Esophagus (tissue), 2 donors: Measurements from ENCODE around the gene LGALS3BP. TPM values are rescaled to one million over a fixed set of nuclear protein-coding genes. Genes with fewer than 3 reads are reported as not detected.
"Not testable (repeated sequence)": the region's sequence is repeated elsewhere in the genome, so short reads cannot be mapped to it uniquely, and the experiment has no call there.

Source experiments
- H3K27ac ChIP-seq, 2 donors: one replicate each; pipeline ENCODE4 v1.5.1; 2013; ENCODE audit warnings: low read depth in 2 of 2, mild to moderate bottlenecking in 2 of 2, inconsistent platforms in 1 of 2, low read length in 1 of 2, moderate library complexity in 1 of 2
- H3K27me3 ChIP-seq, 2 donors: one replicate each; pipeline ENCODE4 v1.6.1; 2013; ENCODE audit warnings: low read length in 2 of 2, control low read depth in 1 of 2, mild to moderate bottlenecking in 1 of 2; ENCODE audit not compliant: insufficient read depth in 2 of 2, control insufficient read depth in 1 of 2
- H3K36me3 ChIP-seq, 2 donors: one replicate each; pipeline ENCODE4 v1.6.1; 2013; ENCODE audit warnings: low read length in 1 of 2; ENCODE audit not compliant: control insufficient read depth in 2 of 2, insufficient read depth in 2 of 2
- H3K4me1 ChIP-seq, 2 donors: one replicate each; pipeline ENCODE4 v1.6.1; 2013; ENCODE audit warnings: low read length in 1 of 2; ENCODE audit not compliant: control insufficient read depth in 2 of 2, insufficient read depth in 2 of 2
- H3K4me3 ChIP-seq, 2 donors: one replicate each; pipeline ENCODE4 v1.5.1; 2013; ENCODE audit warnings: low read length in 2 of 2, mild to moderate bottlenecking in 2 of 2, low read depth in 1 of 2, moderate library complexity in 1 of 2
- H3K9me3 ChIP-seq, 2 donors: one replicate each; pipeline ENCODE4 v1.6.1; 2013; ENCODE audit warnings: mild to moderate bottlenecking in 2 of 2, low read depth in 1 of 2, low read length in 1 of 2, moderate library complexity in 1 of 2; ENCODE audit not compliant: control insufficient read depth in 2 of 2, insufficient read depth in 1 of 2
- WGBS, 2 donors: extraction: QIAGEN DNeasy Blood & Tissue Kit; methylation state at CpG; one replicate each; pipeline ENCODE4 v1.1.7; 2013; 5-methylcytosine and 5-hydroxymethylcytosine counted together
- polyA plus RNA-seq, 2 donors: library from polyadenylated mRNA; stranded (reverse); fragments of 200-250 nt; gene quantifications; one replicate each; pipeline ENCODE4 v1.2.3, GENCODE V29; 2013
- donor health status: healthy with polysubstance abuse.
- donor health status: Bipolar disorder and iron deficiency.

Gene LGALS3BP
- polyA plus RNA-seq, 2 donors, result 85.1 to 103 TPM

- Histone ChIP-seq H3K4me1 (peaks cover 2 to 3% of the 10 kb centered on the region in 2 donors), H3K27me3 (no peaks in the 10 kb centered on the region), H3K36me3 (no peaks in the 10 kb centered on the region), H3K9me3 (no peaks in the 10 kb centered on the region), H3K27ac (no peak overlapping the region), H3K4me3 (no peak overlapping the region)
- 81 to 89% methylated on average over 6 of the region's 6 CpGs for WGBS, 2 donors
Observed at GRCh38 chr17:78963378-78963777, 16.3 kb downstream of the LGALS3BP start.

DNA sequence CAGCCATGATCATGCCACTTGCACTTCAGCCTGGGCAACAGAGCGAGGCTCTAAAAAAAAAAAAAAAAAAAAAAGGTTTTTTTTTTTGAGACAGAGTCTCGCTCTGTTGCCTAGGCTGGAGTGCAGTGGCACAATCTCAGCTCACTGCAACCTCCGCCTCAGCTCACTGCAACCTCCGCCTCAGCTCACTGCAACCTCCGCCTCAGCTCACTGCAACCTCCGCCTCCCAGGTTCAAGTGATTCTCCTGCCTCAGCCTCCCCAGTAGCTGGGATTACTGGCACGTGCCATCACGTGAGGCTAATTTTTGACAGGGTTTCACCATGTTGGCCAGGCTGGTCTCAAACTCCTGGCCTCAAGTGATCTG, 16.8 kb downstream of the LGALS3BP start:
- WGBS, 2 donors, result 96 to 97% methylated on average over 7 to 8 of the region's 8 CpGs
- H3K4me1 ChIP-seq, H3K27ac ChIP-seq, H3K9me3 ChIP-seq, H3K27me3 ChIP-seq, H3K4me3 ChIP-seq, H3K36me3 ChIP-seq: not testable (repeated sequence)

DNA sequence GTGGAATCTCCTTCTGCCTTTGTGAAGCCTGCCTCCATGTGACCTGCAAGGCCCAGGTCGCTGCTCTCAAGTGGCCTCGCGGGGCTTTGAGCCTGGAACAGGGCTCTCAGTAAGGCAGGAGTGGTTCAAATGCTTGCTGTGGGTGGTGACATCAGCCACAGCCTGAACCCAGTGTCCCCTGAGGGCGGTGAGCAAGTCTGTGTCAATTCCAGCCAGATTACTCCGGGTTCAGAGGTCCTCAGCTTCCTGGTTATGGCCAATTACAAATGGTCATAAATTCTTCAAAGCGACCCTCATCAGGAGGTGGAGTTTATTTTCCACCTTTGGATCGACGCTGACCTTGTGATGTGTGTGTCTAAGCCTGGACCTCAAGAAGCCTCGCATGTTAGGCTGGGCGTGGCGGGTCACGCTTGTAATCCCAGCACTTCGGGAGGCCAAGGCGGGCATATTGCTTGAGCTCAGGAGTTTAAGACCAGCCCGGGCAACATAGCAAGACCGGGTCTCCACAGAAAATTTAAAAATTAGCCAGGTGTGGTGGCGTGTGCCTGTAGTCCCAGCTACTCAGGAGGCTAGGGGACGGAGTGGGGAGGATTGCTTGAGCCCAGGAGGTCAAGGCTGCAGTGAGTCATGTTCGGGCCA, 17.3 kb downstream of the LGALS3BP start:
- Histone ChIP-seq H3K9me3 (no peaks in the 10 kb centered on the region), H3K36me3 (no peaks in the 10 kb centered on the region), H3K4me1 (peaks cover 2 to 3% of the 10 kb centered on the region in 2 donors), H3K4me3 (no peak overlapping the region), H3K27me3 (no peaks in the 10 kb centered on the region), H3K27ac (peak overlapping the region in 1 of 2 donors; percentile 26)
- WGBS, 2 donors, result 72% methylated on average over 19 of the region's 19 CpGs

DNA sequence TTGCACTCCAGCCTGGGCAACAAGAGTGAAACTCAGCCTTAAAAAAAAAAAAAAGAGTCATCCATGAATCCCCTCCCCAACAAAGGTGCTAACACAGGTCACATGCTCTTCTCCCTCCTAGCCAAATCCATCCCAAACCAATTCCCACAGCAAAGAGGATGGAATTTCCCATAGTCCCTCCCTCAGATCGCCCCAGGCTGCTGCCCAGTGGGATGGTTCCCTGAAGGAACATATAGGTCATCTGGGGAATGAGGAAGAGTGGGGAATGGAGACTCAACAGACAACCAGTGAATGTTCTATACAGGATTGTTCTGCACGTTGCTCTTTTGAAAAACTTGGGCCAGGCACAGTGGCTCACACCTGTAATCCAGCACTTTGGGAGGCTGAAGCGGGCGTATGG, 18.2 kb downstream of the LGALS3BP start:
- WGBS, 2 donors, result 90 to 93% methylated on average over 4 of the region's 4 CpGs

DNA sequence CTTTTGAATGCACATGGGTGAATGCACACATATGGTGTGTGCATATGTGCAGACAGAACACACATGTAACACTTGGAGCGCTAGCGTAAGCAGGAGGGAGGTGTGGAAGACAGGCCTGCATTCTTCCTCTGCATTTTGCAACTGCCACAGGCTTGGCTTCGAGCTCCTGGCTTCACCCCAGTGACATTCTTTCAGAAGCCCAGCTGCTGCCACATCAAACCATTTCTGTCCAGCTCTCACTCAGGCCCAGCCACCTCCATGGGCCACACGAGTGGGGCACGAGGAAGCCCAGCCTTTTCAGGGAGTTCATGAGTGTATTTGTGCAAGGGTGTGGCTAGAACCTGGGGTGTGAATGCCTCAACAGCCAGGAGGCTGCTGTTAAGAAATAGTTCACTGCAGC, 18.8 kb downstream of the LGALS3BP start:
- H3K4me1 ChIP-seq, result peaks cover 2 to 3% of the 10 kb centered on the region in 2 donors
- H3K4me3 ChIP-seq, result no peak overlapping the region
- H3K27ac ChIP-seq, result peak overlapping the region in 1 of 2 donors; percentile 50
- no peaks in the 10 kb centered on the region for H3K27me3 ChIP-seq
- no peaks in the 10 kb centered on the region for H3K9me3 ChIP-seq
- 51 to 60% methylated on average over 5 of the region's 5 CpGs for WGBS, 2 donors
- no peaks in the 10 kb centered on the region for H3K36me3 ChIP-seq

More for the DNA sequence above, 18.2 kb downstream of the LGALS3BP start:
- Histone ChIP-seq H3K4me3 (no peak overlapping the region), H3K27ac (no peak overlapping the region), H3K27me3 (no peaks in the 10 kb centered on the region), H3K9me3 (no peaks in the 10 kb centered on the region), H3K36me3 (no peaks in the 10 kb centered on the region), H3K4me1 (peaks cover 2 to 3% of the 10 kb centered on the region in 2 donors)

- H3K27me3 ChIP-seq, result no peaks in the 10 kb centered on the region
- no peaks in the 10 kb centered on the region for H3K36me3 ChIP-seq
- H3K27ac ChIP-seq, result no peak overlapping the region
- peaks cover 2 to 3% of the 10 kb centered on the region in 2 donors for H3K4me1 ChIP-seq
- WGBS, 2 donors, result 92 to 94% methylated on average over 12 of the region's 12 CpGs
- H3K4me3 ChIP-seq, result no peak overlapping the region
- H3K9me3 ChIP-seq, result no peaks in the 10 kb centered on the region
Observed at GRCh38 chr17:78959803-78960202, 19.9 kb downstream of the LGALS3BP start.

DNA sequence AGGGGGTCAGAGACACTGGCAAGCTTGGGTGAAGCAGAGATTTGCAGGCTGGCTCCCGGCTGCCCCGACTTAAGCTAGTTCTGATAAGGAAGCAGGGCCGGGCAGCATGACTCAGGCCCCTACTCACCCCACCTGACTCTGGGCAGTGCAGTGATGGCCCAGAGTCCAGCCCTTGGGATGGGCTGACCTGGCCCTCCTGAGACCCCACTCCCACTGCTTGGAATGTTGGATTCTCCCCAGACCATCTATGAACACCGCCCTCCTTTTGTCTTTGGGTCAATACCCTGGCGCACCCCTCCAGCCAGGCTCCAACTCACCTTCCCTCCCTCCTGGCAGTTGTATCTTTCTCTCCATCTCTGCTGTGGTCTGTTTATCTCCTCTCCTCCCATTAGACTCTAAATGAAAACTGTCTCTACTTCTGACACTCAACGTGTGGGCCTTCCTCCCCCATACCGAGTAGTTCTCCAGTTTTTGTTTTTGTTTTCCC, 21.0 kb downstream of the LGALS3BP start:
- Histone ChIP-seq H3K9me3 (no peaks in the 10 kb centered on the region), H3K27me3 (no peaks in the 10 kb centered on the region), H3K4me3 (no peak overlapping the region), H3K36me3 (no peaks in the 10 kb centered on the region), H3K4me1 (peaks cover 2 to 3% of the 10 kb centered on the region in 2 donors), H3K27ac (no peak overlapping the region)
- 77 to 86% methylated on average over 7 of the region's 7 CpGs for WGBS, 2 donors

DNA sequence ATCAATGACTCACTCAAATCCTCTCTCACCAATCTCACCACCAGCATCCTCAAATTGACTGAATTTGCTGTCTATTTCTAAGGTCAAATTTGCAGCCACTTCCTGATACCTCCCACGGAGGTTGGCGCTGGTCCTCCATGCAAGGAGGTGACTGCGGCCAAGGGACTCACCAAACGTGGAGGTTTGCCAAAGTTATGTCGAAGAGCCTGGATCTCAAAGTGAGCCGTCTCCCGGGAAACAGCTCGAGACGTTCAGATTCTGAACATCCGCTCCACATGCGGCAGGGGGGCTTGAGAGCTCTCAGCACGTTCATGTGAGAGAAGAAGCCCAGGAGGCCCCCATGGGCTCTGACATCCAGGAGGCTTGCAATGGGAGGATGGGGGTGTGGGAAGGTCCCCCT, 22.6 kb downstream of the LGALS3BP start:
- peaks cover 3 to 4% of the 10 kb centered on the region in 2 donors for H3K4me1 ChIP-seq
- no peaks in the 10 kb centered on the region for H3K9me3 ChIP-seq
- no peak overlapping the region for H3K4me3 ChIP-seq
- H3K27me3 ChIP-seq, result no peaks in the 10 kb centered on the region
- 44 to 60% methylated on average over 12 of the region's 12 CpGs for WGBS, 2 donors
- H3K27ac ChIP-seq, result no peak overlapping the region
- no peaks in the 10 kb centered on the region for H3K36me3 ChIP-seq

DNA sequence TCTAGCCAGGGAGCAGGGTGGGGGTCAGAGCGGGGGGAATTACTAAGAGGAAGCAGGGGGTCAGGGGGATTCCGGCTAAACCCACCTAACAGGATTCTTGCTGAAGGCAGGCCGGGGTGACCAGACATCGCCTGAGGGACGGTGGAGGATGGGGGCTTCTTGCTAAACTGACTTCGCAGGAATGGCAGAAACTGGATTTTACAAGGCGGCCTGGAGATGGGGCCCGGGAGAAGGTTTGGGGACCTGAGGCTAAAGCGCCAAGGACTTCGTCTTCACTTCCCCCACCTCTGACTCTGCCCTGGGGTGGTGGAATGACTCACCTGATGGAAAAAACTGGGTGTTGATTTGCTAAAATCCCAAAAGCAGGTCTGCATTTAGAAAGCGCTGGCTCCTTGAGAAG, 23.5 kb downstream of the LGALS3BP start:
- Histone ChIP-seq H3K27ac (no peak overlapping the region), H3K27me3 (no peaks in the 10 kb centered on the region), H3K4me3 (no peak overlapping the region), H3K4me1 (peaks cover 3 to 5% of the 10 kb centered on the region in 2 donors), H3K36me3 (no peaks in the 10 kb centered on the region), H3K9me3 (peaks cover 0 to 6% of the 10 kb centered on the region in 2 donors)
- 69 to 74% methylated on average over 11 of the region's 11 CpGs for WGBS, 2 donors

DNA sequence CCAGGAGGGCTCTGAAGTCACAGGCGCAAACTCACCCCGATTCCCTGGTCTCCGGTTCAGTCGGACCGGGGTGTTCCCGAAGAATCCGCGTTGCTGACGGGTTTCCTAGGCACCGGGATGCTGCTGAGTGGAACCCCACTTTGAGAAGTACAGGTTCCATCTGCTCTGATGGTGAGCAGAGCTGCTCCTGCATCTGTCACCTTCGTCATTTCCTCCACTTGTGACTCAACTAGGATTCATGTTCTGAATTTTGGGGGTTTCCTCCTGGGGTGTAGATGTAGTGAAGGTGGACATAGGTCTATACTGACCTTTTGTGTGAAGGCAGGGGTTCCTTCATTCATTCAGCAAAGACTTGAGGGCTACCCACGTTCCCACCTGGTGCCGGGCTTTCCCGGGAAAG, 25.0 kb downstream of the LGALS3BP start:
- Histone ChIP-seq H3K4me1 (peaks cover 0 to 3% of the 10 kb centered on the region in 2 donors), H3K9me3 (peaks cover 0 to 17% of the 10 kb centered on the region in 2 donors), H3K27ac (no peak overlapping the region), H3K27me3 (no peaks in the 10 kb centered on the region), H3K36me3 (no peaks in the 10 kb centered on the region), H3K4me3 (no peak overlapping the region)
- WGBS, 2 donors, result 88 to 89% methylated on average over 14 of the region's 14 CpGs
